ENCODE data around the gene NPAS2.

GRCh38 chr2:101017371-101017770, 197.4 kb downstream of the NPAS2 start:
- TF ChIP-seq CTCF (IDR thresholded peaks at IDR 0.05) (no peak), POLR2A (IDR thresholded peaks at IDR 0.05) (no peak), EP300 (IDR thresholded peaks at IDR 0.05) (no peak)

Data from gastroesophageal sphincter (tissue), 3 donors.